ENCODE measurements around the gene MINDY4.

DNA sequence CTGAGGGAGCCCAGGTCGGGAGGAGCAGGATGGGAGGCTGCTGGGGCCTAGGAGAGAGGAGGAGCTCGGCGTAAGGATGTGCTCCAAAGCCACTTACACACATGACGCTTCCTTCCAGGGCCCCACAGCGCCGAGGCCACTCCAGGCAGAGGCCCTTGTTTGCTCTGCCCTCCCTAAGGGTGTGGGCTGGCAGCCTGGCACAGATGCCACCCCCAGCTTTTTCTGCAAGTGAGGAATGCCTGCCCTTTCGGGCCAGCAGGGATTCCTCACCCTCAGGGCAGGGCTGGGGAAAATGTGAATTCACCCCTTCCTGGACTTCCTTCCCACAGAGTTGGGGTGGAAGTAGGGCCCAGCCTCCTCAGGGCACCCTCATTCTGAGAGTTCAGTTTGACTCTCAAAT is 134.8 kb downstream of the MINDY4 start:
- TF ChIP-seq GATA3 (IDR thresholded peaks at IDR 0.05; ENCODE audit: low read depth, low read length) (no peak), GATA2 (IDR thresholded peaks at IDR 0.05; ENCODE audit: low read depth, low read length) (no peak)

Data from SH-SY5Y (cell line).